Kidney epithelial cell (primary cell): ENCODE results near the gene TMEM38B. TPM values are rescaled to one million over a fixed set of nuclear protein-coding genes. Genes with fewer than 3 reads are reported as not detected.

Experiments used
- DNase-seq: peaks from one replicate; pipeline ENCODE4 v3.0.0-alpha.2; 2010; ENCODE audit warnings: low read depth
- H3K27me3 ChIP-seq: 2 replicates; pipeline ENCODE4 v1.6.0; 2011; ENCODE audit warnings: low read length; ENCODE audit not compliant: control insufficient read depth, insufficient read depth
- H3K36me3 ChIP-seq: 2 replicates; pipeline ENCODE4 v1.5.1; 2011; ENCODE audit warnings: low read length; ENCODE audit not compliant: control insufficient read depth, insufficient read depth
- H3K4me3 ChIP-seq: 2 replicates; pipeline ENCODE4 v1.5.1; 2011; ENCODE audit warnings: low read depth, mild to moderate bottlenecking, control low read depth, low read length
- CTCF ChIP-seq: IDR thresholded peaks from 2 replicates; pipeline ENCODE4 v1.5.1; 2011; ENCODE audit warnings: mild to moderate bottlenecking, moderate library complexity, low read length, control low read depth, inconsistent platforms; ENCODE audit not compliant: insufficient read depth, poor library complexity, severe bottlenecking
- total RNA-seq: library from RNA; depleted of rRNA; stranded (reverse); fragments of >200 nt; gene quantifications from 2 replicates; pipeline ENCODE4 v1.2.3, GENCODE V29; 2015

TMEM38B gene
- total RNA-seq, 1 donor from 2014 or later, result 12.0 TPM

GRCh38 chr9:105706156-105706555, 11.8 kb downstream of the TMEM38B start:
- no peaks in the 10 kb centered on the region for H3K27me3 ChIP-seq
- no peaks in the 10 kb centered on the region for H3K36me3 ChIP-seq
- no peak for TF ChIP-seq CTCF
- no peak for DNase-seq
- no peak overlapping the region for H3K4me3 ChIP-seq

GRCh38 chr9:105708405-105708804, 14.1 kb downstream of the TMEM38B start:
- no peak for DNase-seq
- Histone ChIP-seq H3K27me3 (no peaks in the 10 kb centered on the region), H3K4me3 (no peak overlapping the region), H3K36me3 (no peaks in the 10 kb centered on the region)
- no peak for TF ChIP-seq CTCF

GRCh38 chr9:105710638-105711037, 16.3 kb downstream of the TMEM38B start:
- no peak for DNase-seq
- Histone ChIP-seq H3K27me3 (no peaks in the 10 kb centered on the region), H3K4me3 (no peak overlapping the region), H3K36me3 (no peaks in the 10 kb centered on the region)
- no peak for TF ChIP-seq CTCF

GRCh38 chr9:105711867-105712266, 17.5 kb downstream of the TMEM38B start:
- no peak for TF ChIP-seq CTCF
- H3K27me3 ChIP-seq, result no peaks in the 10 kb centered on the region
- no peak for DNase-seq
- H3K4me3 ChIP-seq, result no peak overlapping the region
- no peaks in the 10 kb centered on the region for H3K36me3 ChIP-seq

- no peaks in the 10 kb centered on the region for H3K36me3 ChIP-seq
- no peak for TF ChIP-seq CTCF
- H3K4me3 ChIP-seq, result no peak overlapping the region
- no peaks in the 10 kb centered on the region for H3K27me3 ChIP-seq
- DNase-seq, result no peak
These were observed 18.0 kb downstream of the TMEM38B start for GRCh38 chr9:105712297-105712696.

- DNase-seq, result no peak
- no peak for TF ChIP-seq CTCF
- Histone ChIP-seq H3K27me3 (no peaks in the 10 kb centered on the region), H3K36me3 (no peaks in the 10 kb centered on the region), H3K4me3 (no peak overlapping the region)
These were observed 18.4 kb downstream of the TMEM38B start for GRCh38 chr9:105712773-105713172.
